ENCODE measurements around the gene LSM7.

Gene LSM7

GRCh38 chr19:2343289-2343982 lies 15.1 kb upstream of the LSM7 start:
- H3K4me3 ChIP-seq (ENCODE audit: insufficient read depth, low read depth, low read length) = no peak overlapping the region
- no peaks in the 10 kb centered on the region for H3K36me3 ChIP-seq (ENCODE audit: control insufficient read depth, insufficient read depth, low read length)
- no peaks in the 10 kb centered on the region for H3K9me3 ChIP-seq (ENCODE audit: control insufficient read depth, low read length)
- H3K4me1 ChIP-seq (ENCODE audit: control insufficient read depth, insufficient read depth, low read length) = no peaks in the 10 kb centered on the region
- no peaks in the 10 kb centered on the region for H3K27me3 ChIP-seq (ENCODE audit: control insufficient read depth, insufficient read depth, low read length, poor library complexity, severe bottlenecking)
- no peak overlapping the region for H3K27ac ChIP-seq (ENCODE audit: insufficient read depth, low read depth, low read length, poor library complexity, severe bottlenecking)
- WGBS, 2 experiments = 94 to 96% methylated on average over 31 of the region's 31 CpGs

GRCh38 chr19:2342656-2343288 lies 14.4 kb upstream of the LSM7 start:
- Histone ChIP-seq H3K27ac (ENCODE audit: insufficient read depth, low read depth, low read length, poor library complexity, severe bottlenecking) (no peak overlapping the region), H3K9me3 (ENCODE audit: control insufficient read depth, low read length) (no peaks in the 10 kb centered on the region), H3K36me3 (ENCODE audit: control insufficient read depth, insufficient read depth, low read length) (no peaks in the 10 kb centered on the region), H3K4me3 (ENCODE audit: insufficient read depth, low read depth, low read length) (no peak overlapping the region), H3K4me1 (ENCODE audit: control insufficient read depth, insufficient read depth, low read length) (no peaks in the 10 kb centered on the region), H3K27me3 (ENCODE audit: control insufficient read depth, insufficient read depth, low read length, poor library complexity, severe bottlenecking) (no peaks in the 10 kb centered on the region)
- 95% methylated on average over 29 of the region's 29 CpGs for whole genome bisulfite sequencing, 2 experiments

- H3K27ac ChIP-seq (ENCODE audit: insufficient read depth, low read depth, low read length, poor library complexity, severe bottlenecking) = no peak overlapping the region
Observed at GRCh38 chr19:2341982-2342381, 13.6 kb upstream of the LSM7 start.

GRCh38 chr19:2341244-2341751 lies 12.9 kb upstream of the LSM7 start:
- Histone ChIP-seq H3K27me3 (ENCODE audit: control insufficient read depth, insufficient read depth, low read length, poor library complexity, severe bottlenecking) (no peaks in the 10 kb centered on the region), H3K27ac (ENCODE audit: insufficient read depth, low read depth, low read length, poor library complexity, severe bottlenecking) (no peak overlapping the region), H3K36me3 (ENCODE audit: control insufficient read depth, insufficient read depth, low read length) (no peaks in the 10 kb centered on the region), H3K9me3 (ENCODE audit: control insufficient read depth, low read length) (no peaks in the 10 kb centered on the region), H3K4me3 (ENCODE audit: insufficient read depth, low read depth, low read length) (no peak overlapping the region), H3K4me1 (ENCODE audit: control insufficient read depth, insufficient read depth, low read length) (peaks cover 5% of the 10 kb centered on the region)
- 96% methylated on average over 24 of the region's 24 CpGs for WGBS, 2 experiments

More at GRCh38 chr19:2341982-2342381, 13.6 kb upstream of the LSM7 start:
- no peaks in the 10 kb centered on the region for H3K36me3 ChIP-seq (ENCODE audit: control insufficient read depth, insufficient read depth, low read length)
- 93 to 94% methylated on average over 15 of the region's 15 CpGs for WGBS, 2 experiments
- no peaks in the 10 kb centered on the region for H3K27me3 ChIP-seq (ENCODE audit: control insufficient read depth, insufficient read depth, low read length, poor library complexity, severe bottlenecking)
- H3K9me3 ChIP-seq (ENCODE audit: control insufficient read depth, low read length) = no peaks in the 10 kb centered on the region
- no peak overlapping the region for H3K4me3 ChIP-seq (ENCODE audit: insufficient read depth, low read depth, low read length)
- peaks cover 5% of the 10 kb centered on the region for H3K4me1 ChIP-seq (ENCODE audit: control insufficient read depth, insufficient read depth, low read length)

GRCh38 chr19:2340496-2341243 lies 12.3 kb upstream of the LSM7 start:
- H3K4me1 ChIP-seq (ENCODE audit: control insufficient read depth, insufficient read depth, low read length) = peaks cover 5% of the 10 kb centered on the region
- no peak overlapping the region for H3K27ac ChIP-seq (ENCODE audit: insufficient read depth, low read depth, low read length, poor library complexity, severe bottlenecking)
- no peaks in the 10 kb centered on the region for H3K36me3 ChIP-seq (ENCODE audit: control insufficient read depth, insufficient read depth, low read length)
- H3K9me3 ChIP-seq (ENCODE audit: control insufficient read depth, low read length) = no peaks in the 10 kb centered on the region
- H3K4me3 ChIP-seq (ENCODE audit: insufficient read depth, low read depth, low read length) = no peak overlapping the region
- WGBS, 2 experiments = 93 to 94% methylated on average over 38 of the region's 38 CpGs
- H3K27me3 ChIP-seq (ENCODE audit: control insufficient read depth, insufficient read depth, low read length, poor library complexity, severe bottlenecking) = no peaks in the 10 kb centered on the region

- 94% methylated on average over 52 of the region's 52 CpGs for WGBS, 2 experiments
- Histone ChIP-seq H3K4me1 (ENCODE audit: control insufficient read depth, insufficient read depth, low read length) (peaks cover 5% of the 10 kb centered on the region), H3K27me3 (ENCODE audit: control insufficient read depth, insufficient read depth, low read length, poor library complexity, severe bottlenecking) (no peaks in the 10 kb centered on the region)
Observed at GRCh38 chr19:2339644-2340310, 11.4 kb upstream of the LSM7 start.

GRCh38 chr19:2338751-2339643 lies 10.6 kb upstream of the LSM7 start:
- 96% methylated on average over 54 of the region's 54 CpGs for WGBS, 2 experiments

More at GRCh38 chr19:2339644-2340310, 11.4 kb upstream of the LSM7 start:
- no peaks in the 10 kb centered on the region for H3K36me3 ChIP-seq (ENCODE audit: control insufficient read depth, insufficient read depth, low read length)
- H3K27ac ChIP-seq (ENCODE audit: insufficient read depth, low read depth, low read length, poor library complexity, severe bottlenecking) = no peak overlapping the region
- no peaks in the 10 kb centered on the region for H3K9me3 ChIP-seq (ENCODE audit: control insufficient read depth, low read length)
- H3K4me3 ChIP-seq (ENCODE audit: insufficient read depth, low read depth, low read length) = no peak overlapping the region

GRCh38 chr19:2338055-2338615 lies 9.7 kb upstream of the LSM7 start:
- H3K36me3 ChIP-seq (ENCODE audit: control insufficient read depth, insufficient read depth, low read length) = no peaks in the 10 kb centered on the region
- H3K27ac ChIP-seq (ENCODE audit: insufficient read depth, low read depth, low read length, poor library complexity, severe bottlenecking) = no peak overlapping the region
- H3K9me3 ChIP-seq (ENCODE audit: control insufficient read depth, low read length) = no peaks in the 10 kb centered on the region
- no peaks in the 10 kb centered on the region for H3K27me3 ChIP-seq (ENCODE audit: control insufficient read depth, insufficient read depth, low read length, poor library complexity, severe bottlenecking)
- peaks cover 5% of the 10 kb centered on the region for H3K4me1 ChIP-seq (ENCODE audit: control insufficient read depth, insufficient read depth, low read length)
- WGBS, 2 experiments = 96 to 97% methylated on average over 21 of the region's 21 CpGs
- H3K4me3 ChIP-seq (ENCODE audit: insufficient read depth, low read depth, low read length) = no peak overlapping the region

More at GRCh38 chr19:2338751-2339643, 10.6 kb upstream of the LSM7 start:
- Histone ChIP-seq H3K27ac (ENCODE audit: insufficient read depth, low read depth, low read length, poor library complexity, severe bottlenecking) (no peak overlapping the region), H3K27me3 (ENCODE audit: control insufficient read depth, insufficient read depth, low read length, poor library complexity, severe bottlenecking) (no peaks in the 10 kb centered on the region), H3K9me3 (ENCODE audit: control insufficient read depth, low read length) (no peaks in the 10 kb centered on the region), H3K36me3 (ENCODE audit: control insufficient read depth, insufficient read depth, low read length) (no peaks in the 10 kb centered on the region), H3K4me1 (ENCODE audit: control insufficient read depth, insufficient read depth, low read length) (peaks cover 5% of the 10 kb centered on the region), H3K4me3 (ENCODE audit: insufficient read depth, low read depth, low read length) (no peak overlapping the region)

- Histone ChIP-seq H3K27ac (ENCODE audit: insufficient read depth, low read depth, low read length, poor library complexity, severe bottlenecking) (peak overlapping the region; percentile 2), H3K36me3 (ENCODE audit: control insufficient read depth, insufficient read depth, low read length) (no peaks in the 10 kb centered on the region), H3K9me3 (ENCODE audit: control insufficient read depth, low read length) (no peaks in the 10 kb centered on the region), H3K4me1 (ENCODE audit: control insufficient read depth, insufficient read depth, low read length) (peaks cover 5% of the 10 kb centered on the region), H3K4me3 (ENCODE audit: insufficient read depth, low read depth, low read length) (no peak overlapping the region), H3K27me3 (ENCODE audit: control insufficient read depth, insufficient read depth, low read length, poor library complexity, severe bottlenecking) (no peaks in the 10 kb centered on the region)
- 61 to 66% methylated on average over 19 of the region's 19 CpGs for WGBS, 2 experiments
Observed at GRCh38 chr19:2337329-2337707, 8.9 kb upstream of the LSM7 start.
